CD4-positive, alpha-beta T cell (primary cell): ENCODE data around the gene ACLY. TPM values are rescaled to one million over a fixed set of nuclear protein-coding genes. Genes with fewer than 3 reads are reported as not detected.

Source experiments
- ATAC-seq: fragments of 200-7000 bp; cut with Tn5 transposase; one replicate; pipeline ENCODE4 v1.10.0; 2022; ENCODE audit warnings: mild to moderate bottlenecking; ENCODE audit not compliant: poor library complexity
- CTCF ChIA-PET: fragments of 350-600 bp; sonication (Branson Sonifier 250); formaldehyde crosslinking; loops from one replicate; lab custom pipeline; 2021; ENCODE audit warnings: antibody characterized with exemption, inconsistent platforms; lab: Charles Lee
- POLR2A ChIA-PET: fragments of 350-600 bp; sonication (Branson Sonifier 250); formaldehyde crosslinking; loops from one replicate; lab custom pipeline; 2021; ENCODE audit warnings: antibody characterized with exemption, inconsistent platforms; lab: Charles Lee
- DNase-seq, 14 experiments: peaks; one replicate each; pipeline ENCODE4 v3.0.0-alpha.2; 2013 to 2020; ENCODE audit warnings: mixed read lengths in 2 of 14
- H3K27ac ChIP-seq, 2 donors: one replicate each; pipeline versions ENCODE4 v1.5.1 to v1.7.0; 2013; ENCODE audit warnings: low read length in 2 of 2, low read depth in 1 of 2, mild to moderate bottlenecking in 1 of 2
- H3K27me3 ChIP-seq, 2 experiments: 1 replicate in 1 of 2; 2 replicates in 1 of 2; pipeline versions ENCODE4 v1.6.1 to v1.7.0; 2013; ENCODE audit warnings: low read length in 2 of 2, control low read depth in 1 of 2, mild to moderate bottlenecking in 1 of 2, moderate library complexity in 1 of 2; ENCODE audit not compliant: insufficient read depth in 2 of 2, control insufficient read depth in 1 of 2
- H3K36me3 ChIP-seq: one replicate; pipeline ENCODE4 v1.6.1; 2013; ENCODE audit warnings: low read length, control low read depth; ENCODE audit not compliant: insufficient read depth
- H3K4me1 ChIP-seq: one replicate; pipeline ENCODE4 v1.6.1; 2013; ENCODE audit warnings: low read length, control low read depth; ENCODE audit not compliant: insufficient read depth
- H3K4me3 ChIP-seq: one replicate; pipeline ENCODE4 v1.5.1; 2013; ENCODE audit warnings: mild to moderate bottlenecking, low read length, moderate library complexity
- H3K9me3 ChIP-seq, 2 experiments: 1 replicate in 1 of 2; 2 replicates in 1 of 2; pipeline versions ENCODE4 v1.6.1 to v1.7.0; 2013; ENCODE audit warnings: low read length in 2 of 2, mild to moderate bottlenecking in 2 of 2, control low read depth in 1 of 2, moderate library complexity in 1 of 2; ENCODE audit not compliant: control insufficient read depth in 1 of 2, insufficient read depth in 1 of 2
- H3K27ac Mint-ChIP-seq: one replicate; pipeline ENCODE4 v1.8.0; 2020; ENCODE audit warnings: mixed read lengths
- H3K27me3 Mint-ChIP-seq: one replicate; pipeline ENCODE4 v1.8.0; 2021; ENCODE audit warnings: mixed read lengths
- H3K36me3 Mint-ChIP-seq: one replicate; pipeline ENCODE4 v1.8.0; 2021; ENCODE audit warnings: low read depth, mixed read lengths
- H3K4me1 Mint-ChIP-seq: one replicate; pipeline ENCODE4 v1.8.0; 2021; ENCODE audit warnings: low read depth, mixed read lengths
- H3K4me3 Mint-ChIP-seq: one replicate; pipeline ENCODE4 v1.8.0; 2020; ENCODE audit warnings: mild to moderate bottlenecking, mixed read lengths
- H3K9me3 Mint-ChIP-seq: one replicate; pipeline ENCODE4 v1.8.0; 2020; ENCODE audit warnings: mixed read lengths
- CTCF ChIP-seq: fragments of 200-600 bp; IDR thresholded peaks from one replicate; pipeline ENCODE4 v1.8.0; 2022; ENCODE audit warnings: antibody characterized with exemption, mild to moderate bottlenecking
- intact Hi-C, 2 experiments: fragments of 100-400 bp; cut with DNase I in 1 of 2; cut with micrococcal nuclease in 1 of 2; formaldehyde crosslinking; loops; one replicate each; pipeline versions ENCODE4 v1.15.1 to v1.9.0; 2023 to 2025; cut with DNase I, micrococcal nuclease
- total RNA-seq, 174 experiments: library from RNA in 2 of 174; stranded (reverse) in 2 of 174; gene quantifications; one replicate each; pipeline ENCODE4 v1.2.3 and lab custom pipeline; 2021 to 2026

Gene ACLY
- total RNA-seq, 2 experiments from 2014 or later, result 25.9 to 28.3 TPM

GRCh38 chr17:41894791-41895331 lies 23.9 kb downstream of the ACLY start:
- Mint-ChIP-seq H3K9me3 (no peaks in the 10 kb centered on the region), H3K27me3 (no peaks in the 10 kb centered on the region), H3K36me3 (peaks cover 72% of the 10 kb centered on the region), H3K4me1 (no peaks in the 10 kb centered on the region), H3K27ac (no peak overlapping the region), H3K4me3 (no peak overlapping the region)
- intact Hi-C loops, result no loop called here
- ATAC-seq (no peak), DNase-seq (no peak)
- ChIA-PET POLR2A (no interaction called here), CTCF (interaction anchor here (0.7 kb wide), 1 partner anchor 103 kb away, joined by 3 read pairs; no protein-coding TSS in a partner anchor)
- Histone ChIP-seq H3K4me3 (no peak overlapping the region), H3K27ac (no peak overlapping the region), H3K36me3 (peaks cover 86% of the 10 kb centered on the region), H3K27me3 (no peaks in the 10 kb centered on the region), H3K9me3 (no peaks in the 10 kb centered on the region), H3K4me1 (no peaks in the 10 kb centered on the region)
- TF ChIP-seq CTCF, result no peak

- Histone ChIP-seq H3K36me3 (peaks cover 89% of the 10 kb centered on the region), H3K27ac (no peak overlapping the region), H3K4me1 (no peaks in the 10 kb centered on the region), H3K27me3 (no peaks in the 10 kb centered on the region), H3K4me3 (no peak overlapping the region), H3K9me3 (no peaks in the 10 kb centered on the region)
- Mint-ChIP-seq H3K9me3 (no peaks in the 10 kb centered on the region), H3K27me3 (no peaks in the 10 kb centered on the region), H3K36me3 (peaks cover 69% of the 10 kb centered on the region), H3K4me3 (no peak overlapping the region), H3K4me1 (no peaks in the 10 kb centered on the region), H3K27ac (no peak overlapping the region)
- no peak for ATAC-seq
- TF ChIP-seq CTCF, result no peak
- intact Hi-C loops, result no loop called here
- no peak for DNase-seq
- ChIA-PET POLR2A (no interaction called here), CTCF (no interaction called here)
Observed at GRCh38 chr17:41893384-41893783, 25.4 kb downstream of the ACLY start.

GRCh38 chr17:41892021-41892376 lies 26.8 kb downstream of the ACLY start:
- ChIA-PET POLR2A (no interaction called here), CTCF (no interaction called here)
- ATAC-seq (no peak), DNase-seq (no peak)
- no peak overlapping the region for H3K4me3 ChIP-seq
- no peaks in the 10 kb centered on the region for H3K9me3 ChIP-seq
- Mint-ChIP-seq H3K9me3 (no peaks in the 10 kb centered on the region), H3K27me3 (no peaks in the 10 kb centered on the region), H3K4me3 (no peak overlapping the region), H3K36me3 (peaks cover 69% of the 10 kb centered on the region), H3K27ac (no peak overlapping the region), H3K4me1 (no peaks in the 10 kb centered on the region)
- intact Hi-C loops, result no loop called here
- no peak overlapping the region for H3K27ac ChIP-seq
- no peaks in the 10 kb centered on the region for H3K4me1 ChIP-seq
- no peak for TF ChIP-seq CTCF
- H3K27me3 ChIP-seq, result no peaks in the 10 kb centered on the region
- H3K36me3 ChIP-seq, result peaks cover 89% of the 10 kb centered on the region
